GM23338 (cell line): ENCODE results near the gene DAPK2. TPM values are rescaled to one million over a fixed set of nuclear protein-coding genes. Genes with fewer than 3 reads are reported as not detected.

Experiments
- ATAC-seq: fragments of 200-7000 bp; cut with Tn5 transposase; 3 replicates; pipeline ENCODE4 v1.9.1; 2020
- DNase-seq: peaks from one replicate; pipeline ENCODE4 v3.0.0-alpha.2; 2015; ENCODE audit warnings: low spot score
- H2AFZ ChIP-seq: fragments of 200-600 bp; sonication (generic); 2 replicates; pipeline ENCODE4 v1.8.0; 2016; ENCODE audit warnings: antibody characterized with exemption, mild to moderate bottlenecking, moderate library complexity
- H3F3A ChIP-seq: fragments of 200-600 bp; sonication (generic); replicated peaks from 2 replicates; pipeline ENCODE4 v1.8.0; 2017; ENCODE audit warnings: antibody characterized with exemption, mixed run types, low read depth
- H3K27ac ChIP-seq: fragments of 200-600 bp; sonication (generic); 2 replicates; pipeline ENCODE4 v1.6.1; 2016; ENCODE audit warnings: low read depth
- H3K27me3 ChIP-seq: fragments of 200-600 bp; sonication (generic); 2 replicates; pipeline ENCODE4 v1.8.0; 2016; ENCODE audit warnings: mild to moderate bottlenecking, mixed run types, moderate library complexity; ENCODE audit not compliant: insufficient read depth
- H3K36me3 ChIP-seq: fragments of 200-600 bp; sonication (generic); 2 replicates; pipeline ENCODE4 v1.8.0; 2016; ENCODE audit warnings: mild to moderate bottlenecking; ENCODE audit not compliant: insufficient read depth
- H3K4me1 ChIP-seq: fragments of 200-600 bp; sonication (generic); 2 replicates; pipeline ENCODE4 v1.8.0; 2016; ENCODE audit warnings: mild to moderate bottlenecking, moderate library complexity; ENCODE audit not compliant: insufficient read depth
- H3K4me2 ChIP-seq: fragments of 200-600 bp; sonication (generic); 2 replicates; pipeline ENCODE4 v1.7.1; 2017; ENCODE audit warnings: mixed run types
- H3K4me3 ChIP-seq: fragments of 200-600 bp; sonication (generic); 2 replicates; pipeline ENCODE4 v1.6.1; 2016; ENCODE audit warnings: mixed run types
- H3K79me2 ChIP-seq: fragments of 200-600 bp; sonication (generic); replicated peaks from 2 replicates; pipeline ENCODE4 v1.8.0; 2017; ENCODE audit warnings: mild to moderate bottlenecking; ENCODE audit not compliant: insufficient read depth
- H3K9me2 ChIP-seq: fragments of 200-600 bp; sonication (generic); 2 replicates; pipeline ENCODE4 v1.8.0; 2017; ENCODE audit not compliant: insufficient read depth
- H4K20me1 ChIP-seq: fragments of 200-600 bp; sonication (generic); replicated peaks from 2 replicates; pipeline ENCODE4 v1.8.0; 2017; ENCODE audit warnings: mild to moderate bottlenecking; ENCODE audit not compliant: insufficient read depth
- H3K27ac Mint-ChIP-seq: 2 replicates; pipeline ENCODE4 v1.8.0; 2020; ENCODE audit warnings: inconsistent platforms, mild to moderate bottlenecking, moderate library complexity, mixed read lengths
- H3K27me3 Mint-ChIP-seq: 3 replicates; pipeline ENCODE4 v1.8.0; 2022; ENCODE audit warnings: low read depth, mild to moderate bottlenecking, moderate library complexity, mixed read lengths, inconsistent platforms; ENCODE audit not compliant: insufficient read depth, poor library complexity
- H3K36me3 Mint-ChIP-seq: 3 replicates; pipeline ENCODE4 v1.8.0; 2021; ENCODE audit warnings: low read depth, mild to moderate bottlenecking, inconsistent platforms, moderate library complexity, mixed read lengths
- H3K4me1 Mint-ChIP-seq: 3 replicates; pipeline ENCODE4 v1.8.0; 2020; ENCODE audit warnings: mild to moderate bottlenecking, inconsistent platforms, mixed read lengths
- H3K4me3 Mint-ChIP-seq: 3 replicates; pipeline ENCODE4 v1.8.0; 2021; ENCODE audit warnings: moderate library complexity, mild to moderate bottlenecking, inconsistent platforms, mixed read lengths
- H3K9me3 Mint-ChIP-seq: 3 replicates; pipeline ENCODE4 v1.8.0; 2020; ENCODE audit warnings: moderate library complexity, mild to moderate bottlenecking, inconsistent platforms, mixed read lengths
- CREB1 ChIP-seq: fragments of 250-450 bp; sonication (Bioruptor Pico); IDR thresholded peaks from 2 replicates; pipeline ENCODE4 v1.5.0; 2020; ENCODE audit warnings: low read depth, mild to moderate bottlenecking, moderate library complexity
- CTCF ChIP-seq, 2 experiments: fragments of 200-600 bp in 1 of 2; sonication (generic) in 1 of 2; conservative IDR thresholded peaks; 2 replicates each; pipeline versions ENCODE4 v1.5.1 to v1.6.1; 2016 to 2017; ENCODE audit warnings: antibody characterized with exemption in 2 of 2, low read depth in 2 of 2, mild to moderate bottlenecking in 2 of 2, moderate library complexity in 1 of 2
- ETS1 ChIP-seq: IDR thresholded peaks from 2 replicates; pipeline ENCODE4 v1.6.1; 2016; ENCODE audit warnings: antibody characterized with exemption
- EZH2 ChIP-seq: fragments of 200-600 bp; sonication (generic); IDR thresholded peaks from one replicate; pipeline ENCODE4 v1.8.0; 2017; ENCODE audit warnings: antibody characterized with exemption, mild to moderate bottlenecking, low read depth; ENCODE audit not compliant: unreplicated experiment
- EZH2phosphoT487 ChIP-seq: fragments of 200-600 bp; sonication (generic); IDR thresholded peaks from one replicate; pipeline ENCODE4 v1.8.1; 2018; ENCODE audit warnings: antibody characterized with exemption; ENCODE audit not compliant: unreplicated experiment
- JUNB ChIP-seq: IDR thresholded peaks from one replicate; pipeline ENCODE4 v1.6.1; 2016; ENCODE audit warnings: antibody characterized with exemption; ENCODE audit not compliant: unreplicated experiment
- NANOG ChIP-seq: IDR thresholded peaks from 2 replicates; pipeline ENCODE4 v1.6.1; 2016; ENCODE audit warnings: antibody characterized with exemption, borderline replicate concordance
- POLR2AphosphoS5 ChIP-seq: IDR thresholded peaks from 2 replicates; pipeline ENCODE4 v1.6.1; 2016; ENCODE audit warnings: antibody characterized with exemption, low read depth
- STAT1 ChIP-seq: IDR thresholded peaks from one replicate; pipeline ENCODE4 v1.6.1; 2016; ENCODE audit warnings: antibody characterized with exemption; ENCODE audit not compliant: unreplicated experiment
- ZNF114 ChIP-seq: fragments of 250-450 bp; sonication (Bioruptor Pico); IDR thresholded peaks from 2 replicates; pipeline ENCODE4 v1.5.0; 2020; ENCODE audit warnings: mild to moderate bottlenecking, moderate library complexity
- ZNF331 ChIP-seq: fragments of 250-450 bp; sonication (Bioruptor Pico); IDR thresholded peaks from 2 replicates; pipeline ENCODE4 v1.5.0; 2020; ENCODE audit warnings: low read depth, mild to moderate bottlenecking, moderate library complexity
- polyA plus RNA-seq: library from polyadenylated mRNA; unstranded; fragments of >200 nt; fragmentation: Nextera tagmentation; extraction: Ambion mirVana; gene quantifications from 2 replicates; pipeline ENCODE4 v1.2.1, GENCODE V29; 2016
- total RNA-seq: library from RNA; depleted of rRNA; stranded (reverse); fragments of >200 nt; shearing (Covaris generic); gene quantifications from 2 replicates; pipeline ENCODE4 v1.2.3, GENCODE V29; 2014
- TF ChIP-seq, protein P1 (sequence below): fragments of 250-450 bp; sonication (Bioruptor Pico); IDR thresholded peaks from 2 replicates; pipeline ENCODE4 v1.5.0; 2020; ENCODE audit warnings: mild to moderate bottlenecking, moderate library complexity
- TF ChIP-seq, protein P2 (sequence below): IDR thresholded peaks from one replicate; pipeline ENCODE4 v1.6.1; 2018; ENCODE audit warnings: antibody characterized with exemption; ENCODE audit not compliant: unreplicated experiment

Gene DAPK2
- total and polyA plus RNA-seq, 2 experiments from 2014 or later = 1.6 to 3.1 TPM

DNA sequence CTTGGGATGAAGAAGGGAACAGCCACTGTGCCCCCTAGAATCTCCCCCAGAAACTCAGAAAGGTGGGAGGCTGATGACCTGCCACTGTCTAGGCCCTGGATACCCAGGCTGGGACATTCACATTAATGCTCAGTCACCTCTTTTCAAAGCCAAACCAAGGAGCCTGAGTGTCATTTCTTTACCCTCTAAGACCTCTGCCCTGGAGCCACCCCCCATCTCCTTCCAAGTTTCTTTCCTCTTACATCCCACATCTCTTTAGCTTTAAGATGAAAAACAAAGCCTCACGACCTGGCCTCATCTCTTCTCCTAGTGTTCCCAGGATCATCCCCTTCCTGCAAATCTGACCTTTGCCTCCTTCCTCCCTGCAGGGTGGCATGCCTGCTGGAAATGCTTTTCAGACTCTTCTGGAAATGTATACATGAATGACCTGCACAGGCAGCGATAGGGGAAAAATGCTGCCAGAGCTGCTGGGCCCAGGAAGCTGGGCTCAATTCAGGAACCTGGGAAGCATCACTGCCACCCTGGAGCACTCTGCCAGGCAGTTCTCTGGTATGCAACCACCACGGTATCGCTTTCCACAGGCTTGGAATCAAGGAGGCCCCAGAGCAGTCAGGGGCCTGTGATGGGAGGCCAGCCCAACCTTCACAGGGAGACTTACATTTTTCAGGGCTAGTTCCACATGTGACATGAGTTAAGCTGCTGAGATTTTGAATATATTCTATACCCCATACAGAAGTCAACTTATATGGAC is 67.6 kb downstream of the DAPK2 start:
- Mint-ChIP-seq H3K27me3 (peaks cover 7% of the 10 kb centered on the region), H3K4me1 (peaks cover 24% of the 10 kb centered on the region), H3K36me3 (peaks cover 5% of the 10 kb centered on the region; the same call in 1 of the 3 replicates), H3K9me3 (no peaks in the 10 kb centered on the region), H3K4me3 (no peak overlapping the region), H3K27ac (no peak overlapping the region)
- Histone ChIP-seq H2AFZ (no peak overlapping the region), H3K27ac (no peak overlapping the region), H3K79me2 (no peaks in the 10 kb centered on the region), H3K9me2 (no peaks in the 10 kb centered on the region), H3F3A (no peaks in the 10 kb centered on the region), H3K4me2 (no peak overlapping the region), H3K4me1 (peaks cover 16% of the 10 kb centered on the region), H3K4me3 (no peak overlapping the region), H4K20me1 (no peaks in the 10 kb centered on the region), H3K27me3 (no peaks in the 10 kb centered on the region), H3K36me3 (no peaks in the 10 kb centered on the region)
- DNase-seq (no peak), ATAC-seq (no peak)
- TF ChIP-seq, protein P1, sequence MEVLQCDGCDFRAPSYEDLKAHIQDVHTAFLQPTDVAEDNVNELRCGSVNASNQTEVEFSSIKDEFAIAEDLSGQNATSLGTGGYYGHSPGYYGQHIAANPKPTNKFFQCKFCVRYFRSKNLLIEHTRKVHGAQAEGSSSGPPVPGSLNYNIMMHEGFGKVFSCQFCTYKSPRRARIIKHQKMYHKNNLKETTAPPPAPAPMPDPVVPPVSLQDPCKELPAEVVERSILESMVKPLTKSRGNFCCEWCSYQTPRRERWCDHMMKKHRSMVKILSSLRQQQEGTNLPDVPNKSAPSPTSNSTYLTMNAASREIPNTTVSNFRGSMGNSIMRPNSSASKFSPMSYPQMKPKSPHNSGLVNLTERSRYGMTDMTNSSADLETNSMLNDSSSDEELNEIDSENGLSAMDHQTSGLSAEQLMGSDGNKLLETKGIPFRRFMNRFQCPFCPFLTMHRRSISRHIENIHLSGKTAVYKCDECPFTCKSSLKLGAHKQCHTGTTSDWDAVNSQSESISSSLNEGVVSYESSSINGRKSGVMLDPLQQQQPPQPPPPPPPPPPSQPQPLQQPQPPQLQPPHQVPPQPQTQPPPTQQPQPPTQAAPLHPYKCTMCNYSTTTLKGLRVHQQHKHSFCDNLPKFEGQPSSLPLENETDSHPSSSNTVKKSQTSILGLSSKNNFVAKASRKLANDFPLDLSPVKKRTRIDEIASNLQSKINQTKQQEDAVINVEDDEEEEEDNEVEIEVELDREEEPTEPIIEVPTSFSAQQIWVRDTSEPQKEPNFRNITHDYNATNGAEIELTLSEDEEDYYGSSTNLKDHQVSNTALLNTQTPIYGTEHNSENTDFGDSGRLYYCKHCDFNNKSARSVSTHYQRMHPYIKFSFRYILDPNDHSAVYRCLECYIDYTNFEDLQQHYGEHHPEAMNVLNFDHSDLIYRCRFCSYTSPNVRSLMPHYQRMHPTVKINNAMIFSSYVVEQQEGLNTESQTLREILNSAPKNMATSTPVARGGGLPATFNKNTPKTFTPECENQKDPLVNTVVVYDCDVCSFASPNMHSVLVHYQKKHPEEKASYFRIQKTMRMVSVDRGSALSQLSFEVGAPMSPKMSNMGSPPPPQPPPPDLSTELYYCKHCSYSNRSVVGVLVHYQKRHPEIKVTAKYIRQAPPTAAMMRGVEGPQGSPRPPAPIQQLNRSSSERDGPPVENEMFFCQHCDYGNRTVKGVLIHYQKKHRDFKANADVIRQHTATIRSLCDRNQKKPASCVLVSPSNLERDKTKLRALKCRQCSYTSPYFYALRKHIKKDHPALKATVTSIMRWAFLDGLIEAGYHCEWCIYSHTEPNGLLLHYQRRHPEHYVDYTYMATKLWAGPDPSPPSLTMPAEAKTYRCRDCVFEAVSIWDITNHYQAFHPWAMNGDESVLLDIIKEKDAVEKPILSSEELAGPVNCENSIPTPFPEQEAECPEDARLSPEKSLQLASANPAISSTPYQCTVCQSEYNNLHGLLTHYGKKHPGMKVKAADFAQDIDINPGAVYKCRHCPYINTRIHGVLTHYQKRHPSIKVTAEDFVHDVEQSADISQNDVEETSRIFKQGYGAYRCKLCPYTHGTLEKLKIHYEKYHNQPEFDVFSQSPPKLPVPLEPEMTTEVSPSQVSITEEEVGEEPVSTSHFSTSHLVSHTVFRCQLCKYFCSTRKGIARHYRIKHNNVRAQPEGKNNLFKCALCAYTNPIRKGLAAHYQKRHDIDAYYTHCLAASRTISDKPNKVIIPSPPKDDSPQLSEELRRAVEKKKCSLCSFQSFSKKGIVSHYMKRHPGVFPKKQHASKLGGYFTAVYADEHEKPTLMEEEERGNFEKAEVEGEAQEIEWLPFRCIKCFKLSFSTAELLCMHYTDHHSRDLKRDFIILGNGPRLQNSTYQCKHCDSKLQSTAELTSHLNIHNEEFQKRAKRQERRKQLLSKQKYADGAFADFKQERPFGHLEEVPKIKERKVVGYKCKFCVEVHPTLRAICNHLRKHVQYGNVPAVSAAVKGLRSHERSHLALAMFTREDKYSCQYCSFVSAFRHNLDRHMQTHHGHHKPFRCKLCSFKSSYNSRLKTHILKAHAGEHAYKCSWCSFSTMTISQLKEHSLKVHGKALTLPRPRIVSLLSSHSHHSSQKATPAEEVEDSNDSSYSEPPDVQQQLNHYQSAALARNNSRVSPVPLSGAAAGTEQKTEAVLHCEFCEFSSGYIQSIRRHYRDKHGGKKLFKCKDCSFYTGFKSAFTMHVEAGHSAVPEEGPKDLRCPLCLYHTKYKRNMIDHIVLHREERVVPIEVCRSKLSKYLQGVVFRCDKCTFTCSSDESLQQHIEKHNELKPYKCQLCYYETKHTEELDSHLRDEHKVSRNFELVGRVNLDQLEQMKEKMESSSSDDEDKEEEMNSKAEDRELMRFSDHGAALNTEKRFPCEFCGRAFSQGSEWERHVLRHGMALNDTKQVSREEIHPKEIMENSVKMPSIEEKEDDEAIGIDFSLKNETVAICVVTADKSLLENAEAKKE = no peak
- TF ChIP-seq POLR2AphosphoS5 (no peak), CTCF (conservative IDR thresholded peaks at IDR 0.05; ENCODE audit: low read depth in 2 of 2) (no peak), NANOG (no peak), STAT1 (no peak), EZH2phosphoT487 (no peak), ZNF114 (CRISPR knock-in tag) (no peak), ETS1 (no peak), ZNF331 (CRISPR knock-in tag) (no peak), JUNB (no peak), EZH2 (no peak), CREB1 (CRISPR knock-in tag) (no peak)
- TF ChIP-seq, protein P2, sequence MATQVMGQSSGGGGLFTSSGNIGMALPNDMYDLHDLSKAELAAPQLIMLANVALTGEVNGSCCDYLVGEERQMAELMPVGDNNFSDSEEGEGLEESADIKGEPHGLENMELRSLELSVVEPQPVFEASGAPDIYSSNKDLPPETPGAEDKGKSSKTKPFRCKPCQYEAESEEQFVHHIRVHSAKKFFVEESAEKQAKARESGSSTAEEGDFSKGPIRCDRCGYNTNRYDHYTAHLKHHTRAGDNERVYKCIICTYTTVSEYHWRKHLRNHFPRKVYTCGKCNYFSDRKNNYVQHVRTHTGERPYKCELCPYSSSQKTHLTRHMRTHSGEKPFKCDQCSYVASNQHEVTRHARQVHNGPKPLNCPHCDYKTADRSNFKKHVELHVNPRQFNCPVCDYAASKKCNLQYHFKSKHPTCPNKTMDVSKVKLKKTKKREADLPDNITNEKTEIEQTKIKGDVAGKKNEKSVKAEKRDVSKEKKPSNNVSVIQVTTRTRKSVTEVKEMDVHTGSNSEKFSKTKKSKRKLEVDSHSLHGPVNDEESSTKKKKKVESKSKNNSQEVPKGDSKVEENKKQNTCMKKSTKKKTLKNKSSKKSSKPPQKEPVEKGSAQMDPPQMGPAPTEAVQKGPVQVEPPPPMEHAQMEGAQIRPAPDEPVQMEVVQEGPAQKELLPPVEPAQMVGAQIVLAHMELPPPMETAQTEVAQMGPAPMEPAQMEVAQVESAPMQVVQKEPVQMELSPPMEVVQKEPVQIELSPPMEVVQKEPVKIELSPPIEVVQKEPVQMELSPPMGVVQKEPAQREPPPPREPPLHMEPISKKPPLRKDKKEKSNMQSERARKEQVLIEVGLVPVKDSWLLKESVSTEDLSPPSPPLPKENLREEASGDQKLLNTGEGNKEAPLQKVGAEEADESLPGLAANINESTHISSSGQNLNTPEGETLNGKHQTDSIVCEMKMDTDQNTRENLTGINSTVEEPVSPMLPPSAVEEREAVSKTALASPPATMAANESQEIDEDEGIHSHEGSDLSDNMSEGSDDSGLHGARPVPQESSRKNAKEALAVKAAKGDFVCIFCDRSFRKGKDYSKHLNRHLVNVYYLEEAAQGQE = no peak
